Lower leg skin (tissue), 4 donors: ENCODE results near the gene SNAPC2. TPM values are rescaled to one million over a fixed set of nuclear protein-coding genes. Genes with fewer than 3 reads are reported as not detected.

ENCODE experiments used
- DNase-seq, 2 donors: peaks; one replicate each; pipeline ENCODE4 v3.0.0-alpha.2; 2019; ENCODE audit warnings: low spot score in 2 of 2
- H3K4me3 ChIP-seq: fragments of 200-600 bp; sonication (generic); 2 replicates; pipeline ENCODE4 v1.5.1; 2017; ENCODE audit warnings: mild to moderate bottlenecking, low read depth; ENCODE audit not compliant: poor library complexity, severe bottlenecking
- CTCF ChIP-seq, 3 donors: fragments of 450-650 bp; IDR thresholded peaks; one replicate each; pipeline ENCODE4 v1.5.1; 2016; ENCODE audit warnings: antibody characterized with exemption in 3 of 3, mild to moderate bottlenecking in 3 of 3, moderate library complexity in 2 of 3
- POLR2A ChIP-seq, 2 donors: fragments of 450-650 bp; IDR thresholded peaks; one replicate each; pipeline ENCODE4 v1.6.1; 2016 to 2017; ENCODE audit warnings: antibody characterized with exemption in 2 of 2, mild to moderate bottlenecking in 1 of 2, moderate library complexity in 1 of 2
- WGBS, 2 donors: methylation state at CpG; one replicate each; pipeline ENCODE4 v1.1.5; 2018; 5-methylcytosine and 5-hydroxymethylcytosine counted together
- intact Hi-C: fragments of 100-400 bp; cut with DNase I; formaldehyde crosslinking; loops from one replicate; pipeline ENCODE4 v1.15.0; 2023; ENCODE audit warnings: low total_unique reads
- total RNA-seq, 4 donors: library from RNA; depleted of rRNA; stranded (reverse); fragments of >200 nt; gene quantifications; one replicate each; pipeline ENCODE4 v1.1.0, GENCODE V29; 2016

The SNAPC2 gene
- total RNA-seq, 4 donors from 2014 or later: 15.7 to 26.4 (median 24.6) TPM

- 81 to 83% methylated on average over 10 of the region's 10 CpGs for WGBS, 2 donors
- intact Hi-C loops: no loop called here
- no peak for DNase-seq
- no peak overlapping the region for H3K4me3 ChIP-seq
- TF ChIP-seq CTCF (IDR thresholded peaks at IDR 0.05) (no peak), POLR2A (IDR thresholded peaks at IDR 0.05) (no peak)
Measured at GRCh38 chr19:7913652-7914051, 6.5 kb upstream of the SNAPC2 start.

DNA sequence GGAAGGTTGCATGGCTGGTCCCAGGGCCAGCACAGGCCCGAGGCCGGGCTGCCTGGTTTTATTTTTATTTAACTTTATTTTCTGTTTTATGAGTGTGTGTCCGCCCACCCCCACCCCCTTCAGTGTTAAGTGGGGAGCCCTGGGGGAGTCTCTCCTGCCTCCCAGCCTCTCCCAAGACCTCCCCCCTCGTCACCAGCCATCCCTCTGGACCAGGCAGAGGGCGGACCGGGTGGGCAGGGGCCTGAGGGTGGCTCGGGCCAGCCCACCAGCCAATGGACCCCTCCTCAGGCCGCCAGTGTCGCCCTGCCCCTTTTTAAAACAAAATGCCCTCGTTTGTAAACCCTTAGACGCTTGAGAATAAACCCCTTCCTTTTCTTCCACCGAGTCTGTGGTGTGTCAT lies 6.0 kb upstream of the SNAPC2 start:
- DNase-seq: no peak
- TF ChIP-seq POLR2A (IDR thresholded peaks at IDR 0.05): no peak
- TF ChIP-seq CTCF (IDR thresholded peaks at IDR 0.05): no peak
- H3K4me3 ChIP-seq: no peak overlapping the region
- intact Hi-C loops: no loop called here
- whole genome bisulfite sequencing, 2 donors: 59 to 61% methylated on average over 12 of the region's 12 CpGs

DNA sequence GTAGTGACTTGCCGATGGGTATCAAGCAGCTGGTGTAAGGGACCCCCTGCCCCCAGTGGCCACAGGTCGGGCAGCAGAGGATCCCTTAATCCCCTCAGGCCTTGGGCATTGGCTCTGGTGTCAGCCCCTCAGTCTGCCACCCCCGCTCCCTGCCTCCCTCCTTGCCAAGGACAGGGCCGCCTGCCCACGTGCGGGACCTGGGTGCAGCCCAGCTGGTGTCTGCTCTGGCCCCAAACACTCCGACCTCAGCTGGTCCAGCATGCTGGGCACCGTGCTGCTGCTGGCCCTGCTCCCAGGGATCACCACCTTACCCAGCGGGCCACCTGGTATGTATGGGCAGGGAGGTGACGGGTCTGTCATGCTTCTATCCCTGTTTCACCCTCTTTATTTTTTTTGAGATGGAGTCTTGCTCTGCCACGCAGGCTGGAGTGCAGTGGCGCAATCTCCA lies 5.5 kb upstream of the SNAPC2 start, which contains the start of gene TGFBR3L:
TSS of gene TGFBR3L (plus strand) at position 233 of the 448 bp plus-strand sequence.
- H3K4me3 ChIP-seq: no peak within 1 kb of the TSS
- no peak for TF ChIP-seq CTCF (IDR thresholded peaks at IDR 0.05)
- no peak for TF ChIP-seq POLR2A (IDR thresholded peaks at IDR 0.05)
- DNase-seq: no peak
- intact Hi-C loops: no loop called here
- WGBS, 2 donors: 61 to 68% methylated on average over 9 to 10 of the region's 12 CpGs

DNA sequence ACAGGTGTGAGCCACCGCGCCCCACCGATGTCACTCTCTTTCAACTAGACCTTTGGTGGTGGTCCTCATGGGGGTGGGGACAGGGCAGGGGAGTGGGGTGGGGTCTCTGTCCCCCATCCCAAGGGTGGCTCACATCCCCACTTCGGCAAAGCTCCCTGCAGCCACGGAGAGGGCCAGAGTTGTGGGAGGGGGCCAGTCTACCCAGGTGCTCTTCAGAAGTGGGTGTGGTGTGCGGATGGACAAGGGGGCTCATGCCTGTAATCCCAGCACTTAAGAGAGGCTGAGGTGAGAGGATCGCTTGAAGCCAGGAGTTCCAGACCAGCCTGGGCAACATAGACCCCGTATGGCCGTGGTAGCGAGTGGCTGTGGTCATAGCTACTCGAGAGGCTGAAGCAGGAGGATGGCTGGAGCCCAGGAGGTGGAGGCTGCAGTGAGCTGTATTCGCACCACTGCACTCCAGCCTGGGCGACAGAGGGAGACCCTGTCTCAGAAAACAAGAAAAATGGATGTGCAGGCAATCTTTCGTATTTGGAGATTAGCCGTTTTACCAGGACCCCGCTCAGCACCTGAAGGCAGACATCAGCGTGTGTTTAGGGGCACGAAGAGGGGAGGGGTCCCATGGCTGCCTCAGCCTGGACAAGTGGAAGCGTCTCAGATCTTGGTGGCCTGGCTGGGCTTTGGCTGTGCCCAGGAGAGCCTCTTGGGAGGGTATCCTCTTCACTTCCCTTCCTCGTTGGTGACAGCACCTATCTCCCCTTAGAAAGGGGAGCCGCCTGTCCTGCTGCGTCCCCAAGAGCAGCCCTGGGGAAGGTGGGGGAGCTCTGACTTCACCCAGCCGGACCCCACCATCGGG lies 4.7 kb upstream of the SNAPC2 start:
- H3K4me3 ChIP-seq: no peak overlapping the region
- intact Hi-C loops: no loop called here
- WGBS, 2 donors: 45 to 48% methylated on average over 23 of the region's 24 CpGs
- no peak for TF ChIP-seq POLR2A (IDR thresholded peaks at IDR 0.05)
- TF ChIP-seq CTCF (IDR thresholded peaks at IDR 0.05): no peak
- no peak for DNase-seq

DNA sequence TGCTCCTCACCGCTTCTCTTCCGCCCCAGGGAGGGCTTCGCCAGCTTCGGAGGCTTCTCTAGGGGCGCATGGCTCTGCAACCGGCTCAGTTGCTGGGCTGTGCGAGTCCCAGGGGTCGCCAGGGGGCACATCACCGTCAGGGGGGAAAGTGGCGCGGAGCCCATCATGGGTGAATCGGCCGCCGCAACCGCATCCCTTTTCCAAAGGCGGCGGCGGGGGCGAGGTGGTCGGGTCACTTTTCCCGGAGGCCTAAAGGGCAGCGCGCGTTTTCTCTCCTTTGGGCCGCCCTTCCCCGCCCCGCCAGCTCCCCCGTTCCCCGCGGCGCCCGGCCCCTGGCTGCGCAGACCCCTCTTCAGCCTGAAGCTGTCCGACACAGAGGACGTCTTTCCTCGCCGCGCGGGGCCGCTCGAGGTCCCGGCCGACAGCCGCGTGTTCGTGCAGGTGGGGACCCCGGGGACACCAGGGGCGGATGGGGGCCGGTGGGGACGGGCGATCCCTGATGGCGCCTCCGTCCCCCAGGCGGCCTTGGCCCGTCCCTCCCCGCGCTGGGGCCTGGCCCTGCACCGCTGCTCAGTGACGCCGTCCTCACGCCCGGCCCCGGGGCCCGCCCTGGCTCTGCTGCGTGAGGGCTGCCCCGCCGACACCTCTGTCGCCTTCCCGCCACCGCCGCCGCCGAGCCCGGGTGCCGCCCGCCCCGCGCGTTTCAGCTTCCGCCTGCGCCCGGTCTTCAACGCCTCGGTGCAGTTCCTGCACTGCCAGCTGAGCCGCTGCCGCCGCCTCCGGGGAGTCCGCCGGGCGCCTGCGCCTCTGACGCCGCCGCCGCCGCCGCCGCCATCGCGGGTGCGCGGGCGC lies 3.8 kb upstream of the SNAPC2 start:
- no peak for DNase-seq
- TF ChIP-seq POLR2A (IDR thresholded peaks at IDR 0.05) (no peak), CTCF (IDR thresholded peaks at IDR 0.05) (no peak)
- 1% methylated on average over 63 to 71 of the region's 104 CpGs for WGBS, 2 donors
- intact Hi-C loops: no loop called here
- no peak overlapping the region for H3K4me3 ChIP-seq
